ENCODE data around the gene PHF14. TPM values are rescaled to one million over a fixed set of nuclear protein-coding genes. Genes with fewer than 3 reads are reported as not detected.

Gene PHF14
- polyA plus RNA-seq, 3 donors = 4.8 to 7.4 (median 5.4) TPM

GRCh38 chr7:11175371-11175770 is 201.7 kb downstream of the PHF14 start:
- DNase-seq = peak in 1 of 3 donors; percentile 16
- TF ChIP-seq, protein P1, sequence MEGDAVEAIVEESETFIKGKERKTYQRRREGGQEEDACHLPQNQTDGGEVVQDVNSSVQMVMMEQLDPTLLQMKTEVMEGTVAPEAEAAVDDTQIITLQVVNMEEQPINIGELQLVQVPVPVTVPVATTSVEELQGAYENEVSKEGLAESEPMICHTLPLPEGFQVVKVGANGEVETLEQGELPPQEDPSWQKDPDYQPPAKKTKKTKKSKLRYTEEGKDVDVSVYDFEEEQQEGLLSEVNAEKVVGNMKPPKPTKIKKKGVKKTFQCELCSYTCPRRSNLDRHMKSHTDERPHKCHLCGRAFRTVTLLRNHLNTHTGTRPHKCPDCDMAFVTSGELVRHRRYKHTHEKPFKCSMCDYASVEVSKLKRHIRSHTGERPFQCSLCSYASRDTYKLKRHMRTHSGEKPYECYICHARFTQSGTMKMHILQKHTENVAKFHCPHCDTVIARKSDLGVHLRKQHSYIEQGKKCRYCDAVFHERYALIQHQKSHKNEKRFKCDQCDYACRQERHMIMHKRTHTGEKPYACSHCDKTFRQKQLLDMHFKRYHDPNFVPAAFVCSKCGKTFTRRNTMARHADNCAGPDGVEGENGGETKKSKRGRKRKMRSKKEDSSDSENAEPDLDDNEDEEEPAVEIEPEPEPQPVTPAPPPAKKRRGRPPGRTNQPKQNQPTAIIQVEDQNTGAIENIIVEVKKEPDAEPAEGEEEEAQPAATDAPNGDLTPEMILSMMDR (IDR thresholded peaks at IDR 0.05) = no peak
- no peaks in the 10 kb centered on the region for H3K9me3 ChIP-seq (replicated peaks in 1 of 2; ENCODE audit: control insufficient read depth in 1 of 2, insufficient read depth in 1 of 2, low read length in 2 of 2)
- H3K4me2 ChIP-seq (replicated peaks; ENCODE audit: extremely low read depth, low read length, poor library complexity, severe bottlenecking) = no peak overlapping the region
- no peak overlapping the region for H3K27ac ChIP-seq (ENCODE audit: low read depth in 1 of 2, low read length in 2 of 2)
- Mint-ChIP-seq H3K36me3 (no peaks in the 10 kb centered on the region), H3K9me3 (peaks cover 0 to 2% (median 0%) of the 10 kb centered on the region in 7 donors), H3K4me3 (no peak overlapping the region), H3K27ac (no peak overlapping the region), H3K4me1 (peaks cover 11% of the 10 kb centered on the region), H3K27me3 (ENCODE audit: low read depth in 3 of 3) (peaks cover 0 to 3% (median 2%) of the 10 kb centered on the region in 3 donors)
- H2AFZ ChIP-seq (ENCODE audit: insufficient read depth, low read depth, low read length, poor library complexity, severe bottlenecking) = no peak overlapping the region
- no peaks in the 10 kb centered on the region for H3K27me3 ChIP-seq (ENCODE audit: control insufficient read depth in 2 of 2, insufficient read depth in 2 of 2, low read length in 2 of 2)
- H4K20me1 ChIP-seq (ENCODE audit: insufficient read depth, low read length) = no peaks in the 10 kb centered on the region
- intact Hi-C loops (cut with micrococcal nuclease) = no loop called here
- H3K79me2 ChIP-seq (ENCODE audit: insufficient read depth, low read length) = no peaks in the 10 kb centered on the region
- no peaks in the 10 kb centered on the region for H3K36me3 ChIP-seq (replicated peaks in 1 of 2; ENCODE audit: control insufficient read depth in 1 of 2, insufficient read depth in 2 of 2, low read length in 2 of 2)
- H3K9ac ChIP-seq (ENCODE audit: insufficient read depth, low read length, poor library complexity, severe bottlenecking) = no peak overlapping the region
- no CpG with 5 or more reads among the region's 3 CpGs for WGBS (ENCODE audit: insufficient coverage)
- no peak overlapping the region for H3K4me3 ChIP-seq (replicated peaks in 1 of 3; ENCODE audit: low read depth in 2 of 3, low read length in 3 of 3)
- peaks cover 3 to 8% of the 10 kb centered on the region in 2 donors for H3K4me1 ChIP-seq (ENCODE audit: control insufficient read depth in 1 of 2, insufficient read depth in 2 of 2, low read length in 2 of 2)

- H3K27me3 ChIP-seq (ENCODE audit: control insufficient read depth in 2 of 2, insufficient read depth in 2 of 2, low read length in 2 of 2) = no peaks in the 10 kb centered on the region
- Mint-ChIP-seq H3K4me3 (no peak overlapping the region), H3K27ac (no peak overlapping the region), H3K4me1 (peaks cover 6% of the 10 kb centered on the region), H3K27me3 (ENCODE audit: low read depth in 3 of 3) (peaks cover 0 to 3% (median 2%) of the 10 kb centered on the region in 3 donors), H3K36me3 (no peaks in the 10 kb centered on the region), H3K9me3 (peaks cover 0 to 2% (median 0%) of the 10 kb centered on the region in 7 donors)
- no peak overlapping the region for H3K4me2 ChIP-seq (replicated peaks; ENCODE audit: extremely low read depth, low read length, poor library complexity, severe bottlenecking)
- intact Hi-C loops (cut with micrococcal nuclease) = no loop called here
- H3K9me3 ChIP-seq (replicated peaks in 1 of 2; ENCODE audit: control insufficient read depth in 1 of 2, insufficient read depth in 1 of 2, low read length in 2 of 2) = no peaks in the 10 kb centered on the region
- H2AFZ ChIP-seq (ENCODE audit: insufficient read depth, low read depth, low read length, poor library complexity, severe bottlenecking) = no peak overlapping the region
- no peak for DNase-seq
- H3K36me3 ChIP-seq (replicated peaks in 1 of 2; ENCODE audit: control insufficient read depth in 1 of 2, insufficient read depth in 2 of 2, low read length in 2 of 2) = no peaks in the 10 kb centered on the region
- H3K4me3 ChIP-seq (replicated peaks in 1 of 3; ENCODE audit: low read depth in 2 of 3, low read length in 3 of 3) = no peak overlapping the region
- no CpG with 5 or more reads among the region's 3 CpGs for WGBS (ENCODE audit: insufficient coverage)
- no peaks in the 10 kb centered on the region for H3K79me2 ChIP-seq (ENCODE audit: insufficient read depth, low read length)
- H4K20me1 ChIP-seq (ENCODE audit: insufficient read depth, low read length) = no peaks in the 10 kb centered on the region
- peaks cover 0 to 3% of the 10 kb centered on the region in 2 donors for H3K4me1 ChIP-seq (ENCODE audit: control insufficient read depth in 1 of 2, insufficient read depth in 2 of 2, low read length in 2 of 2)
- H3K9ac ChIP-seq (ENCODE audit: insufficient read depth, low read length, poor library complexity, severe bottlenecking) = no peak overlapping the region
- TF ChIP-seq, protein P1 (IDR thresholded peaks at IDR 0.05) = no peak
- no peak overlapping the region for H3K27ac ChIP-seq (ENCODE audit: low read depth in 1 of 2, low read length in 2 of 2)
These were observed 202.2 kb downstream of the PHF14 start for GRCh38 chr7:11175887-11176286.

All from CD14-positive monocyte (primary cell).